ENCODE measurements around the gene UPK1A. TPM values are rescaled to one million over a fixed set of nuclear protein-coding genes. Genes with fewer than 3 reads are reported as not detected.

Gene UPK1A
- total RNA-seq, 1 donor from 2014 or later = not detected

- TF ChIP-seq, protein P1, sequence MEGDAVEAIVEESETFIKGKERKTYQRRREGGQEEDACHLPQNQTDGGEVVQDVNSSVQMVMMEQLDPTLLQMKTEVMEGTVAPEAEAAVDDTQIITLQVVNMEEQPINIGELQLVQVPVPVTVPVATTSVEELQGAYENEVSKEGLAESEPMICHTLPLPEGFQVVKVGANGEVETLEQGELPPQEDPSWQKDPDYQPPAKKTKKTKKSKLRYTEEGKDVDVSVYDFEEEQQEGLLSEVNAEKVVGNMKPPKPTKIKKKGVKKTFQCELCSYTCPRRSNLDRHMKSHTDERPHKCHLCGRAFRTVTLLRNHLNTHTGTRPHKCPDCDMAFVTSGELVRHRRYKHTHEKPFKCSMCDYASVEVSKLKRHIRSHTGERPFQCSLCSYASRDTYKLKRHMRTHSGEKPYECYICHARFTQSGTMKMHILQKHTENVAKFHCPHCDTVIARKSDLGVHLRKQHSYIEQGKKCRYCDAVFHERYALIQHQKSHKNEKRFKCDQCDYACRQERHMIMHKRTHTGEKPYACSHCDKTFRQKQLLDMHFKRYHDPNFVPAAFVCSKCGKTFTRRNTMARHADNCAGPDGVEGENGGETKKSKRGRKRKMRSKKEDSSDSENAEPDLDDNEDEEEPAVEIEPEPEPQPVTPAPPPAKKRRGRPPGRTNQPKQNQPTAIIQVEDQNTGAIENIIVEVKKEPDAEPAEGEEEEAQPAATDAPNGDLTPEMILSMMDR (IDR thresholded peaks at IDR 0.05; ENCODE audit: unreplicated experiment) = no peak
- Mint-ChIP-seq H3K36me3 (ENCODE audit: low read depth, unreplicated experiment) (no peaks in the 10 kb centered on the region), H3K9me3 (ENCODE audit: unreplicated experiment) (no peaks in the 10 kb centered on the region), H3K4me3 (ENCODE audit: unreplicated experiment) (no peak overlapping the region), H3K4me1 (ENCODE audit: unreplicated experiment) (no peaks in the 10 kb centered on the region), H3K27ac (ENCODE audit: unreplicated experiment) (no peak overlapping the region), H3K27me3 (ENCODE audit: unreplicated experiment) (peaks cover 1% of the 10 kb centered on the region)
- no peak for DNase-seq (ENCODE audit: low spot score)
Measured at GRCh38 chr19:35695895-35696422, 29.6 kb downstream of the UPK1A start.

DNA sequence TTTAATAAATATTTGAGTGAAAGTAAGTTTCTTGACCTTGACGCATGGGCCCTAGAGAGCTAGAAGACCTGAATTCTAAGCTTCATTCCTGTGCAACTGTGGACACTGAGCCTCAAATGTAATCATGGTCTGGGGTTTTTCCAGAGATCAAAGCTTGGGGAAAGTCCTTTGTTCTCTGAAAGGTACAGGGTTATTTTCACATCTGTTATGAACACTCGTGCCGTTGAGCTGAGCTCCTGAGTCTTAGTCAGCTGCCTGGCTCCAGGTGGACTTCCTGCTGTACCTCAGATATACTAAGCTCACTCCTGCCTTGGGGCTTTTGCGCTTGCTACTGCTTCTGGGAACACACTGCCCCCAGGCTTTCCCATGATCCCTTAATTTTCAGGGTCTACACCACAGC is 30.5 kb downstream of the UPK1A start:
- Mint-ChIP-seq H3K27ac (ENCODE audit: unreplicated experiment) (no peak overlapping the region), H3K4me3 (ENCODE audit: unreplicated experiment) (no peak overlapping the region), H3K9me3 (ENCODE audit: unreplicated experiment) (no peaks in the 10 kb centered on the region), H3K36me3 (ENCODE audit: low read depth, unreplicated experiment) (no peaks in the 10 kb centered on the region), H3K27me3 (ENCODE audit: unreplicated experiment) (peaks cover 1% of the 10 kb centered on the region), H3K4me1 (ENCODE audit: unreplicated experiment) (no peaks in the 10 kb centered on the region)
- TF ChIP-seq, protein P1 (IDR thresholded peaks at IDR 0.05; ENCODE audit: unreplicated experiment) = no peak
- DNase-seq (ENCODE audit: low spot score) = no peak

DNA sequence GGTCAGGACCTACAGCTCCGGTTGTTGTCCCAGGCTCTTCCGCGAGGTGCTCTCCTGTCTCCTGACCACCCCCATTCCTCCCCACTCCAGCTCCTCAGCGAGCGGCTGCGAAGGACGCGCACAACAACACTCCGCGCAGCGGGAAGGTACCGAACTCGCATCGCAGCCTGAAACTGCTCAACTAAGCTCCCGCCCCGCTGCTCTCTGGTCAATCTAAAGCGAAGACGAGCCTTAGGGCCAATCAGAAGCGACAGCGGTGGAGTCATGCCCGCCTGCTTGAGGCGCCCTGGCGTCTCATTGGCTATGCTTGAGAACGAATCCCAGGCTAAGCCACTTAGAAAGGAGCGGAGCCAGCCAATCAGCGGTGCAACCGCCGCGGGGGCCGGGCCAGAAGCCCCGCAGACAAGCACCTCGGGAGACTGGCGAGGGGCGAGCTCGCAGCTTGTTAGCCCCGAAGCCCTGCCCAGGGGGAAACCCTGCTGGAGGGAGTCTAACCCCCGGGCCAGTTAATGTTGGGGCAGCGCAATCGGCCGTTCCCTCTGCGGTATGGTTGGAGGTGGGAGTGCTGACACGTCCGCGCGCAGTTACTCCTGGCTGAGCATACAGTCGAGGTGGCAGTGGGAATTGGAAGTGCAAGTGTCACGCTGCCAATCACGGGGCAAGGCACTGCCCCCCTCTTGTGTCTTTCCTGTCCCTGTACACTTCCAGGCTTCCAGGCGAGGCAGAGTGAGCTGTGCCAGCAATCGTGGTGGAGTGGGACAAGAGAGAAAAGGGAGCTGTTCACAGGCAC is 36.1 kb downstream of the UPK1A start:
- H3K36me3 Mint-ChIP-seq (ENCODE audit: low read depth, unreplicated experiment) = no peaks in the 10 kb centered on the region
- H3K4me3 Mint-ChIP-seq (ENCODE audit: unreplicated experiment) = peak overlapping the region; percentile 97
- peak; percentile 88 for DNase-seq (ENCODE audit: low spot score)
- H3K27ac Mint-ChIP-seq (ENCODE audit: unreplicated experiment) = peak overlapping the region; percentile 37
- H3K27me3 Mint-ChIP-seq (ENCODE audit: unreplicated experiment) = peaks cover 4% of the 10 kb centered on the region
- no peaks in the 10 kb centered on the region for H3K9me3 Mint-ChIP-seq (ENCODE audit: unreplicated experiment)
- peaks cover 3% of the 10 kb centered on the region for H3K4me1 Mint-ChIP-seq (ENCODE audit: unreplicated experiment)
- TF ChIP-seq, protein P1 (IDR thresholded peaks at IDR 0.05; ENCODE audit: unreplicated experiment) = no peak

DNA sequence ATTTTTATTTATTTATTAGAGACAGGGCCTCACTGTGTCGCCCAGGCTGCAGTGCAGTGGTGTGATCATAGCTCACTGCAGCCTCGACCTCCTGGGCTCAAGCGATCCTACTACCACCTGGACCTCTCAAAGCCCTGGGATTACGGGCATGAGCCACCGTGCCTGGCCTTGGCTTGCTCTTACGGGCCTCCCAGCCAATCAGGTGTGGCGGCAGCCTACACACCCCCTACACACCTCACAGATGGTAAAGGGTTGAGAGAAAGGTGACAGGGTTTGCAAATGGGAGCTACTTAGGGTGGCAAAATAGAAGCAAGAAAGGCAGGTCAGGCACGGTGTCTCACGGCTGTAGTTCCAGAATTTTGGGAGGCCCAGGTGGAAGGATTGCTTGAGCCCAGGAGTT is 37.0 kb downstream of the UPK1A start:
- H3K27ac Mint-ChIP-seq (ENCODE audit: unreplicated experiment) = no peak overlapping the region
- TF ChIP-seq, protein P1 (IDR thresholded peaks at IDR 0.05; ENCODE audit: unreplicated experiment) = no peak
- H3K4me3 Mint-ChIP-seq (ENCODE audit: unreplicated experiment) = no peak overlapping the region
- H3K36me3 Mint-ChIP-seq (ENCODE audit: low read depth, unreplicated experiment) = no peaks in the 10 kb centered on the region
- H3K4me1 Mint-ChIP-seq (ENCODE audit: unreplicated experiment) = peaks cover 3% of the 10 kb centered on the region
- no peaks in the 10 kb centered on the region for H3K9me3 Mint-ChIP-seq (ENCODE audit: unreplicated experiment)
- no peak for DNase-seq (ENCODE audit: low spot score)
- peaks cover 4% of the 10 kb centered on the region for H3K27me3 Mint-ChIP-seq (ENCODE audit: unreplicated experiment)

DNA sequence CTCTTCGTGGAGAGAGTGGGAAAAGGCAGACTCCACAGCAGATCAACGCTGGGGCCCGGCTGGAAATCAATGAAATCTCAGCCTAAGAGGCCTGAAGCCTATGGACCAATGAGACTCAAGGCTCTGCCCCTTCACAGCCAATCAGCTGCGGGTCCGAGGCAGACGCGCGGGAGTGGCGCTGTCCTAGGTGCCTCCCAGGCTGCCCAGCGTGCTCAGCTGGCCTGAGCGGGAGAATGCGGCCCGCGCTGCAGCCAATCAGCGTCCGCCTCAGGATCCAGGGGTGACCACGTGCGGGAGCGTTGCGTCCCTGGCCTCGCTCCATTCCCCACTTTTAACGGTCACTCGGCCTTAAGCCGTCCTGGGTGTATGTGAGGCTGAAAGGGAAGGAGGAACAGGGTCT is 37.9 kb downstream of the UPK1A start, which contains the start of gene ZBTB32:
TSS of gene ZBTB32 (plus strand) at position 341 of the 400 bp plus-strand sequence. CDS start 10,069 bp downstream, outside the sequence.
- H3K4me3 Mint-ChIP-seq (ENCODE audit: unreplicated experiment) = no peak within 1 kb of the TSS

More for the DNA sequence above, 37.9 kb downstream of the UPK1A start, which contains the start of gene ZBTB32:
- Mint-ChIP-seq H3K27me3 (ENCODE audit: unreplicated experiment) (peaks cover 4% of the 10 kb centered on the region), H3K4me1 (ENCODE audit: unreplicated experiment) (peaks cover 3% of the 10 kb centered on the region), H3K9me3 (ENCODE audit: unreplicated experiment) (no peaks in the 10 kb centered on the region), H3K27ac (ENCODE audit: unreplicated experiment) (no peak within 1 kb of the TSS), H3K36me3 (ENCODE audit: low read depth, unreplicated experiment) (no peaks in the 10 kb centered on the region)
- TF ChIP-seq, protein P1 (IDR thresholded peaks at IDR 0.05; ENCODE audit: unreplicated experiment) = no peak
- DNase-seq (ENCODE audit: low spot score) = peak; percentile 37

Data from endothelial cell (in vitro differentiated cells).